NCI-H774 (cell line): ENCODE measurements around the gene ZNF532.

Source experiments
- DNase-seq: peaks from one replicate; lab custom pipeline; 2025; lab: John Stamatoyannopoulos, UW

ZNF532 gene

DNA sequence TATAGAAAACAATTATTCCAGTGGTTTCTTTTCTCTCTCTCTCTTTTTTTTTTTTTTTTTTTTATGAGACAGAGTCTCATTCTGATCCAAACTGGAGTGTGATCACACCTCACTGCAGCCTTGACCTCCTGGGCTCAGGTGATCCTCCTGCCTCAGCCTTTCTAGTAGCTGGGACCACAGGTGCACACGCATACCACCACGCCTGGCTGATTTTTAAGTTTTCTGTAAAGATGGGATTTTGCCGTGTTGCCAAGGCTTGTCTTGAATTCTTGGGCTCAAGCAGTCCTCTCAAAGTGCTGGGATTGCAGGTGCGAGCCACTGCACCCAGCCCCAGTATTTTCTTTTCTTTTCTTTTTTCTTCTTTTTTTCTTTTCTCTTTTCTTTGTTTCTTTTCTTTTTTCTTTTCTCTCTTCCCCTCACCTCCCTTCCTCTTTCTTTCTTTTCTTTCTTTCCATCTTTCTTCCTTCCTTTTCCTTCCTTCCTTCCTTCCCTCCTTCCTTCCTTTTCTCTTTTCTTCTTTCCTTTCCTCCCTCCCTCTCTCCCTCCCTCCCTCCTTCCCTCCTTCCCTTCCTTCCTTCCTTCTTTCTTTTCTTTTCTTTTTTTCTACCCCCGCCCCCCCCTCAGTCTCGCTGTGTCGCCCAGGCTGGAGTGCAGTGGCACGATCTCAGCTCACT lies 76.9 kb downstream of the ZNF532 start:
- DNase-seq, result no peak

DNA sequence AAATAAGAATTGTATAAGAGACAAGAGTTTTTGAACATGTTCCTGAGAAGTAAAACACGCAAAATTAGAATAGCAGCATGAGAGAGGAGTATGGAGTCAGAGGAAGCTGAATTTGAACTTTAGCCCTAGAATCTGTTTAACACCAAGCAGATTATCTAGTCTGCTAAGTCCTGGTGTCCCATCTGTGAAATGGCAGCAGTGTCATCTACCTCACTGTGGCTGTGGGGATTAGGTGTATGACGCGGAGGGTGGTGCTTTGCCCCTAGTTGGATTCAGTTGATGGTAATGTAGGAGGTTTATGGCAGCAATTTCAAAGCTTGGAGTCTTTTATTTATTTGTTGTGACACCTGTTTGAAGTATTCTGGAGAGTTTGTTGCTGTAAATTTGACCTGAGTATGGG lies 79.2 kb downstream of the ZNF532 start:
- no peak for DNase-seq

DNA sequence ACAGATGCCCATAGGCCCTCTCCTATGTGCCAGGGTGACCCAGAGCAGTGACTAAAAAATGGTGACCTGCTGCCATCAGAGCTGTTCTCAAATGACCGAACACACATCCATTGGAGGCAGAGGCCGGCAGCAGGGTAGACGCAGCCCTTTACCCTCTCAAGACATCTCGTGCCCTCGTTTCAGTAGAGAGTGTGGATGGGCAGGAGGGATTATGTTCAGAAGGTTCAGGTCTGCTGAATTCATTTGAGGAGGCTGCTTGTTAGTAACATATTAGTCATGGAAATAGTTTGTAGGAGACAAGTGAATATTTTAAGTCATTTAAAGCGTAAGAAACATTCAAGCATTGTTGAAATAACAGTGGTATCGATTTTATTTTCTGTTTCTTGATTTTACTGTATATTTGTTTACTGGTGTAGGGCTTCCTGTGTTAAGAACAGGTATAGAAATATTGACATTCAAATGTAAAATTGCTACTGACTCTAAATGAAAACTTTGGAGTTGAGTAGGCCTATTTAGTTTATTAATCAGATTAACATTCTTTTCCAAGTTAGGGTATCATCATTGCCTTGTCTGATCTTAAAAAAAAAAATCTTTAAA lies 82.6 kb downstream of the ZNF532 start:
- no peak for DNase-seq

DNA sequence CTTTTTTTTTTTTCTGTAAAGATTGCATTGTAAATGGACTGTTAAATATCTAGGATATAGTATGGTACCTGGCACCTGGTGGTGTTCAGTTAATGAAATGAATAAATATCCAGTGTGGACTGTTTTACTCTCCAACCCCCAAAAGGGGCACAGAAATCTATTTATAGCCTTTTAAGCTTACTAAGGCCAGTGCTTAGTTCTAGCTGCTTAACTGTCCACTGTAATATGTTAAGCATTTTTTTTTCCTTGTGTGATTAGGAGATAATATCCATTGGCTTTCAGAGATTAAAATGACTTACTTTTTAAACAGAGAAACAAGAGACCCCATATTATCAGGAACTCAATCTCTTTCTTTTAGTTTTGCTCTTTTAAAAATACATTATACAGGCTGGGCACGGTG lies 84.4 kb downstream of the ZNF532 start:
- no peak for DNase-seq

GRCh38 chr18:58951986-58952702 lies 87.5 kb downstream of the ZNF532 start:
- DNase-seq, result no peak

- no peak for DNase-seq
These were observed 88.2 kb downstream of the ZNF532 start for GRCh38 chr18:58952858-58953257.

DNA sequence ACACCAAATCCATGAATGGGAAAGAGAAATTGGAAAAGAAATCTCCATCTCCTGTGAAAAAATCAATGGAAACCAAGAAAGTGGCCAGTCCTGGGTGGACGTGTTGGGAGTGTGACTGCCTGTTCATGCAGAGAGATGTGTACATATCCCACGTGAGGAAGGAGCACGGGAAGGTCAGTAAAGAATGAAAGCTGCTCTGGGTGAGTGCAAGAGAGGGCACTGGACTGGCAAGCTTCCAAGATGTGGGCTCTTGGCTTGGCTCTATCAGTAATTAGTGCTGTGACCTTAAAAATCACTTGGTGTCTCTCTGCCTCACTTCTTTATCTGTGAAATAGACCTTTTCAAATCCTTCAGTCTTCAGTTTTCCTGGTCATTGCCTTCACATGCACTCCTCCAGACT lies 89.0 kb downstream of the ZNF532 start:
- peak; percentile 43 for DNase-seq

- no peak for DNase-seq
These were observed 90.3 kb downstream of the ZNF532 start for GRCh38 chr18:58955001-58955400.

- DNase-seq, result no peak
These were observed 91.1 kb downstream of the ZNF532 start for GRCh38 chr18:58955738-58956137.

DNA sequence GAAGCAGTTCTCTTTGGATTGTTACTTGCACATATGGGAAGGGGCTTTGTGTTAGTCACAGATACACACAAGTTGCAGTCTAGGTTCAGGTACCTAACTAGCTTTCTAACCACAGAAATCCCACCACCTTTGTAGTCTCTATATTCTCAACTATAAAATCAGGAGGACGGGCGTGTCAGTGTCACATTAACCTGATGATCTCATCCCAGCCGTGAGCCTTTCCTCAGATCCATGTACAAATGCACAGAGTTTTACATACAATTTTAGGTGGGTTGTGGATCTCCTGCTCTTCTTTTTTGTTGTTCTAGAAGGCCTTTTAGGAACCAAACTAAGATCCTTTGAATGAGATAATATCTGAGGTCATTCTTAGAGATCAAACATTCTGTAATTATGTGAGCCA lies 94.0 kb downstream of the ZNF532 start:
- DNase-seq, result no peak

- no peak for DNase-seq
These were observed 95.8 kb downstream of the ZNF532 start for GRCh38 chr18:58960508-58960907.

GRCh38 chr18:58960946-58961722 lies 96.5 kb downstream of the ZNF532 start:
- no peak for DNase-seq

GRCh38 chr18:58962336-58962735 lies 97.7 kb downstream of the ZNF532 start:
- no peak for DNase-seq

- no peak for DNase-seq
These were observed 100.8 kb downstream of the ZNF532 start for GRCh38 chr18:58965291-58966004.

- no peak for DNase-seq
These were observed 101.5 kb downstream of the ZNF532 start for GRCh38 chr18:58966005-58966677.

DNA sequence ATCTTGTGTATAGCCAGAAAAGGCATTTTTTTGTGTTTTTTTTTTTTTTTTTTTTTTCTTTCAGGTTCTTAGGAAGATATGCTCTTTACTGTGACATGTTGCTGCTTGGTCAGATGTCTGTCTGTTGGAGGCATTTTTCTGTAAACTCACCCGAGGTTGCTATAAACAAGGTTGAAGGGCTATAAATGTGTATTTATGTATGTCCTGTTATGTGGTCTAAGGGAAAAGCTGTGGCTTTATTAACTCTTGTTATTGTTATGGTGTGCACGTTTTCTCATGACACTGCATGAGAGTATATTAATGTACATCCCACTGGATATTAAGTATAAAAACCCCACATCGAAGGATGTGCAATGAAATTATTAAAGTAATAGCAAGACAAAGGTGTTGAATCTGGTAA lies 102.0 kb downstream of the ZNF532 start:
- DNase-seq, result no peak

GRCh38 chr18:58967751-58968254 lies 103.1 kb downstream of the ZNF532 start:
- DNase-seq, result no peak

DNA sequence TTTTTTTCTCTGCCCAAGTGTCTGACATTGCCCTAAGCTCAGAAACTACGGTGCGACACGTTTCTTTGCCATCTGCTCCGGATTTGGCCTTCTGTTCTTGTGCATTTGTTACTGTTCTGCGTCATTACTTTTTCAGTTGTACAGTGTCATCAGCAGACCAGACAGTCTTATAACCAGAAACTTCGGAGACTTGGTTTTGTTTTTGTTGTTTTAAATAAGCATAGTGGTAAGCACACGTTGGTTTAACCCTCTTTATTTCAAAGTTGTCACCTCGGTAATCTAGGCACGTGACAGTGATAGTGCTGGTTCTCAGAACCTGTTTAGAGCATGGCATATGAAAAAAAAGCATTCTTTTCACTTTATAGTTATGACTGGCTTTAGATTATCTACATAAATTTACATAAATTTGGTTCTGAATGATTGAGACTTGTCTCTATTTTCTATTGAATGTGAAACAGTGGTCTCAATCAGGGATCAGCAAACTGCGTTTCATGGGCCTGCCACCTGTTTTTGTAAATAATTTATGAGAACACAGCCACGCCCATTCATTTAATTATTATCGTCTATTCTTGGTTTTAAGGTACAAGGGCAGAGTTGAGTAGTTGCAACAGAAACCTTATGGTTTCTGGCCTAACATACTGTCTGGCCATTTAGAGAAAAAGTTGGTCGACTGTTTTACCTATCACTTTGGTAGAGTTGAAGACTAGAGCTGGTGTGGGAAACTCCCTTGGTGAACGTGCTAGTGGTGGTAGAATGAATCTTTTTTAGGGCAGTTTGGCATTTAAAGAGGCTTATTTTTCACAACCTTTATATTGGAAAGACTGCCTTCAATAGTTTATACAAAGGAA lies 106.5 kb downstream of the ZNF532 start:
- no peak for DNase-seq

DNA sequence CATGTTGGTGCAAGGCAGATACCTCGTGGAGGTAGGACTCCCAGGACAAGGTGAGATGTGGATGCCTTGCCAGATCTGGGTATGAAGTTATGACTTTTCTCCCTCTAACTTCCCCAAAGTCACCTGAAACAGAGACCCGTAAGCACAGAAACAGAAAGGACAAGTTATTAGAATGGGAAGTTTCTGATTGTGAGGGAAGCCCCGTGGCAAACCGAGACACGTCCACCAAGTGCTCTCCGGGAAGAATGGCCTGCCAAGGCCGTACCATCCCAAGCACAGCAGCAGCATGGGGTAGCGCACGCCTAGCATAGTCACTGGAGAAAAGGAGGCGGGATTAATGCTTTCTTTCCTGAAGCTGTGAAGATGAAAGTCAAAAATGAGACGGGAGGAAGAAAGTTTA lies 110.6 kb downstream of the ZNF532 start:
- DNase-seq, result no peak

DNA sequence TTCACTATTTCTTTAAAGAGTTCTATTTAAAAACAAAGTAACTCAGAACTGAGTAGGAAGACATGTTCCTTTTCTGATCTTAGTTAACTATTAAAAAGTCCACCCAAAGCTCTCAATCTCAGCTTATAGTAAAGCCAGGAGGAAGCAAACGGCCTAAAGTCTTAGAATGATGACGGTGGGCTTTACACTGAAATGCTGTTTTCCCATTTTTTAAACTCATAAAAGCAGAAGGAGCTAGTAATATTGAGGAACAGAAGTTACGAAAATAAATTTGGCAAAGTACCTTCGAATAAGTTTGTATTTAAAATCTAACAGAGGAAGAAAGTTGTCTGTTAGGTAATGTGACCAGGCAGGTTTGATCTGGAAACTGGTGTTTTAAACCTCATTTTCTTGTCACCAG lies 111.1 kb downstream of the ZNF532 start:
- no peak for DNase-seq
